ENCODE data around the gene MYO18B. TPM values are rescaled to one million over a fixed set of nuclear protein-coding genes. Genes with fewer than 3 reads are reported as not detected.

Gene MYO18B
- total and polyA plus RNA-seq, 8 donors = 0.05 to 0.47 (median 0.14) TPM

DNA sequence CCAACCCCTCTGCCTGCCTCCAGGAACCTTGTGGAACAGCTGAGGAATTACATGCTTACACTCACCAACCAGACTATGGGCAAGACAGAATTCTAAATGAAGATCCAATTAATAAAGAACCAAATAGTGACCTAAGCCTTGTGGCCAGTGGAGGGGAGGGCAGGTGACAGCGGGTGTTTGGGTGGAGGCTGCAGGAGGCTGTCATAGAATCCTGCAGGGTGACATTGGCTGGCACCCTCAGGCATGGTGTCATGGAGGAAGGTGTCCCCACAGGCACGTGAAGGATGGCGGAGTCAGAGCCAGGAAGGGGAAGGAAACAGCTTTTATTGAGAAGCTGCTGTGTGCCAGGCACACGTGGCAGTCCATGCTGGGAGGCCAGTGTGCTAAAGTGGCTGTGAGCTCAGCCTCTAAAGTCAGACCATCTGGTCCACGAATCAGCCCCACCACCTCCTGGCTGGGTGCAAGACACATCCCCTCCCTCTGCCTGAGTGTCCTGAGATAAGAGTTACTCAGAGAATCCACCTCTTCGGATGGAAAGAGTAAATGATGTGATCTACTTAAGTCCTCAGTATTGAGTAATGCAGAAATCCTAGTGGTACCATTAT lies 8.7 kb downstream of the MYO18B start:
- no peak overlapping the region for H3K27ac ChIP-seq
- H3K9me3 ChIP-seq = no peaks in the 10 kb centered on the region
- intact Hi-C loops (cut with DNase I) = no loop called here
- no peak overlapping the region for H3K4me3 ChIP-seq
- WGBS, 2 donors = 48 to 64% methylated on average over 6 of the region's 6 CpGs
- ATAC-seq = no peak
- H3K4me1 ChIP-seq = no peaks in the 10 kb centered on the region
- no peak for FAIRE-seq
- H3K27me3 ChIP-seq = no peaks in the 10 kb centered on the region
- TF ChIP-seq, protein P1, sequence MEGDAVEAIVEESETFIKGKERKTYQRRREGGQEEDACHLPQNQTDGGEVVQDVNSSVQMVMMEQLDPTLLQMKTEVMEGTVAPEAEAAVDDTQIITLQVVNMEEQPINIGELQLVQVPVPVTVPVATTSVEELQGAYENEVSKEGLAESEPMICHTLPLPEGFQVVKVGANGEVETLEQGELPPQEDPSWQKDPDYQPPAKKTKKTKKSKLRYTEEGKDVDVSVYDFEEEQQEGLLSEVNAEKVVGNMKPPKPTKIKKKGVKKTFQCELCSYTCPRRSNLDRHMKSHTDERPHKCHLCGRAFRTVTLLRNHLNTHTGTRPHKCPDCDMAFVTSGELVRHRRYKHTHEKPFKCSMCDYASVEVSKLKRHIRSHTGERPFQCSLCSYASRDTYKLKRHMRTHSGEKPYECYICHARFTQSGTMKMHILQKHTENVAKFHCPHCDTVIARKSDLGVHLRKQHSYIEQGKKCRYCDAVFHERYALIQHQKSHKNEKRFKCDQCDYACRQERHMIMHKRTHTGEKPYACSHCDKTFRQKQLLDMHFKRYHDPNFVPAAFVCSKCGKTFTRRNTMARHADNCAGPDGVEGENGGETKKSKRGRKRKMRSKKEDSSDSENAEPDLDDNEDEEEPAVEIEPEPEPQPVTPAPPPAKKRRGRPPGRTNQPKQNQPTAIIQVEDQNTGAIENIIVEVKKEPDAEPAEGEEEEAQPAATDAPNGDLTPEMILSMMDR (IDR thresholded peaks at IDR 0.05) = no peak
- H3K36me3 ChIP-seq = no peaks in the 10 kb centered on the region
- DNase-seq = no peak

DNA sequence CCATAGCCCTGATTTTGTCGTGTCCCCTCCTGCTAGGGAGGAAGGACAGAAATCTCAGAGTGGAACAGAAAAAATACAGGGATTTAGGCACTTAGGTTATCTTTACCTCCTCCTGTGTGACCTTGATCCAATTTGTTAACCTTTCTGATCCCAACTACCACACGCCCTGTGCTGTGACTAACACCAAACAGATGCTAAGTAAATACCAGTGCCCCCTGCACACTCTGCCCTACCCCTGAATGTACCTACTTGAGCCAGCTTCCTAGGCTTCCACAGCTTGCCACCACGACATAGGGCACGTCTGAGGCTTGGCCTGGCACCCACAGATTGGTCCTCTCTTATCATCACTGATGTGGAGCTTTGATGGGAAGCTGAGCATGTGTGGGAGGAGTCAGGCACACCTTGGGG lies 9.2 kb downstream of the MYO18B start:
- ATAC-seq (peak in 1 of 4 donors; percentile 28), FAIRE-seq (no peak), DNase-seq (no peak)
- TF ChIP-seq, protein P1 (IDR thresholded peaks at IDR 0.05) = no peak
- 28 to 37% methylated on average over 4 of the region's 4 CpGs for WGBS, 2 donors
- Histone ChIP-seq H3K27me3 (no peaks in the 10 kb centered on the region), H3K27ac (no peak overlapping the region), H3K4me1 (no peaks in the 10 kb centered on the region), H3K36me3 (no peaks in the 10 kb centered on the region), H3K4me3 (no peak overlapping the region), H3K9me3 (no peaks in the 10 kb centered on the region)
- intact Hi-C loops (cut with DNase I) = no loop called here

DNA sequence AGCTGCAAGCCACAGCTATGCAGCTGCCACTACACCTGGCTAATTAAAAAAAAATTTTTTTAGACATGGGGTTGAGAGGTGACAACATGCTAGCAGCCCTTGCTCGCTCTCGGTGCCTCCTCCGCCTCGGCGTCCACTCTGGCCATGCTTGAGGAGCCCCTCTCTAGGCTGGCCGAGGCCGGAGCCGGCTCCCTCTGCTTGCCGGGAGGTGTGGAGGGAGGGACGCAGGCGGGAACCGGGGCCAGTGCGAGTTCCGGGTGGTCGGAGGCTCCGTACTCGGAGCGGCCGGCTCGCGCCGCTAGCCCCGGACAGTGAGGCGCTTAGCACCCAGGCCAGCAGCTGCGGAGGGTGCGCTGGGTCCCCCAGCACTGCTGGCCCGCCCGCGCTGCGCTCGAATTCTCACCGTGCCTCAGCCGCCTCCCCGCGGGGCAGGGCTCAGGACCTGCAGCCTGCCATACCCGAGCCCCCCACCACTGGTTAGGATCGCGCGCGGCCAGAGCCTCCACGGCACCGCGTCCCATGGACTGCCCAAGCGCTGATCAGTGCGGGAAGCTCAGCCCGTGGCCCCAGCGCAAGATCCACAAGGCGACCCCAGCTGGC lies 10.7 kb downstream of the MYO18B start:
- intact Hi-C loops (cut with DNase I) = no loop called here
- DNase-seq (no peak), ATAC-seq (no peak), FAIRE-seq (no peak)
- Histone ChIP-seq H3K27ac (no peak overlapping the region), H3K4me1 (no peaks in the 10 kb centered on the region), H3K9me3 (no peaks in the 10 kb centered on the region), H3K4me3 (no peak overlapping the region), H3K27me3 (no peaks in the 10 kb centered on the region), H3K36me3 (no peaks in the 10 kb centered on the region)
- WGBS, 2 donors = 83 to 91% methylated on average over 45 to 48 of the region's 48 CpGs
- TF ChIP-seq, protein P1 (IDR thresholded peaks at IDR 0.05) = no peak

DNA sequence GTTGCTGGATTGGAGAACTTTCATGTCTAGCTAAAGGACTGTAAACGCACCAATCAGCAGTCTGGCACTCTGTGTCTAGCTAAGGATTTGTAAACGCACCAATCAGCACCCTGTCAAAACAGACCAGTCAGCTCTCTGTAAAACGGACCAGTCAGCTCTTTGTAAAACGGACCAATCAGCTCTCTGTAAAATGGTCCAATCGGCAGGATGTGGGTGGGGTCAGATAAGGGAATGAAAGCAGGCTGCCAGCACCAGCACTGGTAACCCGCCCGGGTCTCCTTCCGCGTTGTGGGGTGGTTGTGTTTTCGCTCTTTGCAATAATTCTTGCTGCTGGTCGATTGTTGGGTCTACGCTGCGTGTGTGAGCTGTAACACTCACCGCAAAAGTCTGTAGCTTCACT lies 11.3 kb downstream of the MYO18B start:
- ATAC-seq (no peak), FAIRE-seq (no peak), DNase-seq (no peak)
- H3K9me3 ChIP-seq = no peaks in the 10 kb centered on the region
- intact Hi-C loops (cut with DNase I) = no loop called here
- 80 to 81% methylated on average over 14 of the region's 14 CpGs for WGBS, 2 donors
- H3K36me3 ChIP-seq = no peaks in the 10 kb centered on the region
- no peaks in the 10 kb centered on the region for H3K27me3 ChIP-seq
- no peaks in the 10 kb centered on the region for H3K4me1 ChIP-seq
- no peak overlapping the region for H3K4me3 ChIP-seq
- TF ChIP-seq, protein P1 (IDR thresholded peaks at IDR 0.05) = no peak
- H3K27ac ChIP-seq = no peak overlapping the region

DNA sequence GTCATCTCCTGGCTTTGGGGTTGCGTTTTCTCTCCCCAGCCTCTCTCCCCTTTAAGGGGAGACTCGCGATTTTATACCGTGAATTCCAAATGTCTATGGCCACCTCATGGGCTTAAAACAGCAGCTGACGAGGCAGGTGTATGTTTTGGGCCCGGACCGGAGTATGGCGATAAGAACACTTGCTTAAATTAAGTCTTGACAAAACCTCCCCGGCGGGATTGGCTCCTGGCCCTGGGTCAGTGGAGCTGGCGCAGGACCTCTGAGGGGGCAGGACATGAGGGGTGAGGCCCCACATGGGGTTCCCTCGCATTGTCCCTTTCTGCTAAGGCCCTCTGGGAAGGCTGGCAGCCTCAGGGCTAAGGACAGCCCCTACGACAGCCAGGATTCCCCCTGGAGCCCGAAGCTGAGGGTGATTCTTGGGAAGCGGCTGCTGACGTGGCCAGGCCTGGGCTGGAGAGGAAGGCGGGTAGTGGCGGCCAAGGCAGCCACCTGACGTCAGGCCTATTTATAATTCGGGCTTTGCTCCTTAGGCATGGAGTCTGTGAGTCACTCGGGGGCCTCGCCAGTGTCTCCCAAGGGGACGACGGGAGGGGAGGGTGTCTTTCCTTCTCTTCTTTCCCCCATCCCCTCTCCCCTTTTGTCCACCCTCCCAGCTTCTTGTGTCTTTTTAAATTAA lies 12.7 kb downstream of the MYO18B start:
- 66 to 81% methylated on average over 24 of the region's 24 CpGs for WGBS, 2 donors
- Histone ChIP-seq H3K9me3 (no peaks in the 10 kb centered on the region), H3K4me3 (no peak overlapping the region), H3K27ac (no peak overlapping the region), H3K27me3 (no peaks in the 10 kb centered on the region), H3K4me1 (no peaks in the 10 kb centered on the region), H3K36me3 (no peaks in the 10 kb centered on the region)
- TF ChIP-seq, protein P1 (IDR thresholded peaks at IDR 0.05) = no peak
- ATAC-seq = peak in 1 of 4 donors; percentile 22
- no peak for FAIRE-seq
- intact Hi-C loops (cut with DNase I) = no loop called here
- DNase-seq = no peak
